ENCODE measurements around the gene IL1RL2.

Gene IL1RL2

DNA sequence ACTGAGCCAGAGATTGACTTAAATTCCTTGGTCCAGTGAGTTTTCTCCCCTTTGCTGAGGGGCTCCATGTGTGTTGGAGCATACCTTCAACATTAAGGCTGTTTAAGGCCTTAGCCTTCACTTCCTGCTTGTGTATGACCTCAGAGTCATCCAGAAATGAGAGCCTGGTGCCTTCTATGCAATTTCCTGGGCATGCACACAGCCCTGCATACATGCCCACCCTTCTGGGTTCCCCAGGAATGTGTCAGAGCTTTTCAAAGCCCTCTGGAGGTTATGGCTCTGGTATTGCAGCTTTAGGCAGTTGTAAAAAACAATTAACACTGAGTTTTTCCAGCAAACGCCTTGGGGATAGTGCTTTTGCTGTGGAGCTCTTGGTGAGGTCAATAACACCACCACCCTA, 27.5 kb upstream of the IL1RL2 start:
- DNase-seq, result no peak

DNA sequence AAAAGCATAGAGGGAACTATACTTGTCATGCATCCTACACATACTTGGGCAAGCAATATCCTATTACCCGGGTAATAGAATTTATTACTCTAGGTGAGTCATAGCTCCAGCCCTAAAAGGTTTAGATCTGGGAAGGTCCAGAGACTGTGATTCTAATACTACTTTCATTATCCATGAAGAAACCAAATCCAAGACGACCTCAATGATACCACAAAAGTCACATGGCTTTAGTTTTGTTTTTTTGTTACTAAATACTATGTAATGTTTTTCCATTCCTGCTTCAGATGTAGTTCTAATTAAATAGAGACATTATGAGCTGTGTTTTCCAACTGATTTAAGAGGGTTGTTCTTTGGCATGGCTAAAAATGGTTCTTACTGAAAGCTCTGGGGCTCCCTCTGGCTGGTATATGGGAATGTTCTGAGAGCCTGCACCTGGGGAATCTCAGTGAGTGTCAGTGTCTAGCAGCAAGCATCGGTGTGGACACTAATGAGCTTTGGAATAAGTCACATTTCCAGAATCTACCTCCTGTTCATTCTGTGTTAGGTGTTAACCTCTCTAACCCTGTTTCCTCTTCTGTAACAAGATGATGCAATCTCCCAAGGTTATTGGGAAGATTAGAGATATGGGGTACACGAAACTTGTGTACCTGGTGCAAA, 20.5 kb upstream of the IL1RL2 start:
- DNase-seq, result no peak

DNA sequence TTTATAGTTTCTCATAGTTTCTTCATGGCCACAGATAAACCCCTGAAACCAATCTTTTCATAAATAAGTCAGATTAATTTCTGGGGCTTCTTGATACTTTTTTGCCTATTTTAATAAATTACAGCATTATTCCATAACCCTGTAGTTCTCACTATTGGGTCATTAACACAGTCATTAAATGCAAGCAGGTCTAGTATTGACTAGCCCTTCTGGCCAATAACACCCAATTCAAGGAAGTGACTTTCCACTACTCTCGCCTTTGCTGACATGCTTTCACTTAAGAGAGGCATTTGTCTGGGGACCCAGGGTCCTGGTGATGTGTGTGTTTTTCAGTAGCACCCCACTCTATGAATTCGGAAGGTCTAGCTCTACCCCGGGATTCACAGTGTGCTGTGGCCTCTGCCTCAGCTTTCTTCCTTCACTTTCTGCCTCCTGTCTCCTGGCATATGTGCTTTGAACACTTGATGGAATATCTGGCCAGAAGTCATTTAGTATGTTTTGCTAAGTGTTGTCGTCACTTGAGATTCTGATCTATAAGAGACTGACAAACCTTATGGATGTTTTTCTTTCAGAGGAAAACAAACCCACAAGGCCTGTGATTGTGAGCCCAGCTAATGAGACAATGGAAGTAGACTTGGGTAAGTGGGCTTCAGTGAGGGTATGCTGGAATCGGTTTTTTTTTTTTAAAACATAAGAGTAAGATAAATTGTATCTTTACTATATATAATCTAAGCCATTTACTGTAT, 18.6 kb upstream of the IL1RL2 start:
- no peak for DNase-seq

DNA sequence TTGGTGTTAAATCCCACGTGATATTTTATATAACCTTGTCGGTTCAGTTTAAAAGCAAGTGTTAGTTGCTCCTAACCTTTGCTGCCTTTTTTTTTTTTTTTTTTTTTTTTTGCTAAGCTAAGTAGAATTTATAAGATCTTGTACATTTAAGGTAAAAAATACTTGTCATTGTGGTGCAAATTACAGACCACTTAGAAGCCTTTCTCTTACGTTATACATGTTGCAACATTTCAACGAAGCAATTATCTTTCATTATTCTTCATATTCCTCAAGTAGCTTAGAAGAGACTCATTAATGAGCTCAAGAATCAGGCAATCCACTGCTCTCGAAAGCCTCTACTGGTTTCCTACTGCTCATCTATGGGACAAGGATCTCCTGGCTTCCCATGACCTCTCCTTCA, 14.9 kb upstream of the IL1RL2 start:
- DNase-seq, result no peak

DNA sequence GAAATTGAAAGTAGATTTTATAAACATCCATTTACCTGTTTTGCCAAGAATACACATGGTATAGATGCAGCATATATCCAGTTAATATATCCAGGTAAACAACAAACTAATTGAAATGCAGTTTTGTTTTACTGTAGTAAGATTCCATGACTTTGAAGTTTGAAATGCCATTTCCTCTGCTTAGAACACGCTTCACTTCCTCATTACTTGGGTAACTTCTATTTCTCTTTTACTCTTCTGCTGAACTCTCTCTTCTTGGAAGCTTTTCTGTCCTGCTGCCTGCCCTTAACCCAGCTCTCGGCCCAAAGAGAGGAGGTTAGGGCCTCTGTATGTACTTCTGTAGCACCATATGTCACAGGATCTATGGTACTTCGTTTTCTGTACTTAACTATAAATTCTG, 14.1 kb upstream of the IL1RL2 start:
- no peak for DNase-seq

DNA sequence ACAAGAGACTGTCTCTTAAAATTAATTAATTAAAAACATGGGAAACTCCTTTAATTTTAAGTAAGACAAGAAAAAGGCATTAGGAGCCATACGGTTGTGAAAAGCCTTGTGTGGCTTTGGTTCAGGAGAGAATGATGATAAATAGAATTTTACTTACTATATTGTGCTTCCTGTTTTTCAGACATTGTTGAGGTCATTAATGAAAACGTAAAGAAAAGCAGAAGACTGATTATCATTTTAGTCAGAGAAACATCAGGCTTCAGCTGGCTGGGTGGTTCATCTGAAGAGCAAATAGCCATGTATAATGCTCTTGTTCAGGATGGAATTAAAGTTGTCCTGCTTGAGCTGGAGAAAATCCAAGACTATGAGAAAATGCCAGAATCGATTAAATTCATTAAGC, 10.7 kb upstream of the IL1RL2 start:
- DNase-seq, result no peak

DNA sequence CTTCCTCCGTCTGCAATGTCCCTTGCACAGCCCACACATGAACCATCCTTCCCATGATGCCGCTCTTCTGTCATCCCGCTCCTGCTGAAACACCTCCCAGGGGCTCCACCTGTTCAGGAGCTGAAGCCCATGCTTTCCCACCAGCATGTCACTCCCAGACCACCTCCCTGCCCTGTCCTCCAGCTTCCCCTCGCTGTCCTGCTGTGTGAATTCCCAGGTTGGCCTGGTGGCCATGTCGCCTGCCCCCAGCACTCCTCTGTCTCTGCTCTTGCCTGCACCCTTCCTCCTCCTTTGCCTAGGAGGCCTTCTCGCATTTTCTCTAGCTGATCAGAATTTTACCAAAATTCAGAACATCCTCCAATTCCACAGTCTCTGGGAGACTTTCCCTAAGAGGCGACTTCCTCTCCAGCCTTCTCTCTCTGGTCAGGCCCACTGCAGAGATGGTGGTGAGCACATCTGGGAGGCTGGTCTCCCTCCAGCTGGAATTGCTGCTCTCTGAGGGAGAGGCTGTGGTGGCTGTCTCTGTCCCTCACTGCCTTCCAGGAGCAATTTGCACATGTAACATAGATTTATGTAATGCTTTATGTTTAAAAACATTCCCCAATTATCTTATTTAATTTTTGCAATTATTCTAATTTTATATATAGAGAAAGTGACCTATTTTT, 8.9 kb upstream of the IL1RL2 start:
- no peak for DNase-seq

DNA sequence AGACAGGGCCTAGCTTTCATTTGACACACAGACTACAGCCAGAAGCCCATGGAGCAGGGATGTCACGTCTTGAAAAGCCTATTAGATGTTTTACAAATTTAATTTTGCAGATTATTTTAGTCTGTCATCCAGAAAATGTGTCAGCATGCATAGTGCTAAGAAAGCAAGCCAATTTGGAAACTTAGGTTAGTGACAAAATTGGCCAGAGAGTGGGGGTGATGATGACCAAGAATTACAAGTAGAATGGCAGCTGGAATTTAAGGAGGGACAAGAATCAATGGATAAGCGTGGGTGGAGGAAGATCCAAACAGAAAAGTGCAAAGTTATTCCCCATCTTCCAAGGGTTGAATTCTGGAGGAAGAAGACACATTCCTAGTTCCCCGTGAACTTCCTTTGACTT, 7.8 kb upstream of the IL1RL2 start:
- no peak for DNase-seq

DNA sequence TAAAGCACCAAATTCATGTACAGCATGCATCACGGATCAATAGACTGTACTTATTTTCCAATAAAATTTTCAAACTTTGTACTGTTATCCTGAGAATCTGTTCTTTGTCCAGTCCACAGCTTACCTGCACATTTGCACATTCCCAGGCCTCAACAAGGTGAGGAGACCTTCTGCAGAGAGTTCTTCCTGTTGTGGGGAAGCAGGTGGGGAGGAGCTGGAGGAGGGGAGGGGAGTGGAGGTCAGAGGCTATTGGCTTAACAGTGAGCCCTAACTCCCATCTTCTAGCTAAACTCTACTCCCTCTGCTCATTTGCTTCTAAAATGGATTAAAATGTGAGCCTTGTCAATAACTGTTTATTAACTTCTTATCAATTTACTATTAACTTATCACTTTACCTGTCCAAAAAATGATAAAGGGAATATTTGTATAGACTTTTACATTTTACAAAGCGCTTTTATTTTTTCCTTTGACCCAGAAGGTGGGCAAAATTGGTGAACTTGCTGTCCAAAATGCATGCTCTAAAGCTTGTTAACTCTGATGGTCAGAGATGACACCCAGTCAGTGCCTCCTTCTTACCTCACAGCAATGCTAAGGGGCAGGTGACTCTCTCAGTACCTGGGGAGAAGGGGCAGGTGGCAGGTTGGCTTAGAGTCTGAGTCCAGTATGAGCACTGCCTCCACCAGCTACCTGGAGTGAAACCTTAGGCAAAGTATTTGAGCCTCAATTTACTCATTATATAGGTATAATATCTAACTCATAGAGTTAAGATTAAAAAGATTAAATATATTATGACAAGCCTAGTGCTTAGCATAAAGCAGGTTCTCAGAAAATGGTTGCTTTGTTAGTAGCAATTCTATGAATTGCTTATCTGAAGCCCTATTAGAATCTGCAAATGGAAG, 6.8 kb upstream of the IL1RL2 start:
- no peak for DNase-seq

DNA sequence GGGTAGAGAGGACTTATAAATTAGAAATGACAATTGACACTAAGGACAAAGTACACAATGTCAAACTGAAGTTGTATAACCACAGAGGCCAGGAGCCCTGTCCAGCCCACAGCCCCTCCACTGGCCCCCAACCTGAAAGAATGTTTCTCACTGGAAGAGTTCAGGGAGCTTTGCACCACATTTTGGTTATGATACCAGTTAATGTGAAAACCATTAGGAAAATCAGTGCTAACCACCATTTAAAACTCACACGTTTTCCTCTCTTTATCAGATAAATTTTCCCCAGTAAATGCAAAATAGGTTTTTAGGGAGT, 6.2 kb upstream of the IL1RL2 start:
- DNase-seq, result no peak

DNA sequence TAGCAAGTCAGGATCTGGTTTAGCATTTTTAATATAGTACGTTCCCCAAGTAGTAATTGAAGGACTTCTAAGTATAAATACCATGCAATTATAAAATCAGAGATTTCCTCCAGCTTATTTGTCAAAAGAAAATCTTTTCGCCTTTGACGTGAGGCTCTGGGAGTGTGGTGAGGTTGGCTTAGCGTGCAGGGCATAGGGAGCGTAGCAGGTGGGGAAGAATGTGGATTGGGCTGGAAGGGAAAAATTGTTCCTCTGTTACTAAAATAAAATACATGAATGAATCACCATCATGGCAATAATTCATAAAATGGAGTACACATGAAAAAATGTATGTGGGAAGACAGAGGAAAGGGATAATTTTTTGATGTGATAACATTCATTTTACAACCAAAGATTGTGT, 5.4 kb upstream of the IL1RL2 start:
- DNase-seq, result no peak

DNA sequence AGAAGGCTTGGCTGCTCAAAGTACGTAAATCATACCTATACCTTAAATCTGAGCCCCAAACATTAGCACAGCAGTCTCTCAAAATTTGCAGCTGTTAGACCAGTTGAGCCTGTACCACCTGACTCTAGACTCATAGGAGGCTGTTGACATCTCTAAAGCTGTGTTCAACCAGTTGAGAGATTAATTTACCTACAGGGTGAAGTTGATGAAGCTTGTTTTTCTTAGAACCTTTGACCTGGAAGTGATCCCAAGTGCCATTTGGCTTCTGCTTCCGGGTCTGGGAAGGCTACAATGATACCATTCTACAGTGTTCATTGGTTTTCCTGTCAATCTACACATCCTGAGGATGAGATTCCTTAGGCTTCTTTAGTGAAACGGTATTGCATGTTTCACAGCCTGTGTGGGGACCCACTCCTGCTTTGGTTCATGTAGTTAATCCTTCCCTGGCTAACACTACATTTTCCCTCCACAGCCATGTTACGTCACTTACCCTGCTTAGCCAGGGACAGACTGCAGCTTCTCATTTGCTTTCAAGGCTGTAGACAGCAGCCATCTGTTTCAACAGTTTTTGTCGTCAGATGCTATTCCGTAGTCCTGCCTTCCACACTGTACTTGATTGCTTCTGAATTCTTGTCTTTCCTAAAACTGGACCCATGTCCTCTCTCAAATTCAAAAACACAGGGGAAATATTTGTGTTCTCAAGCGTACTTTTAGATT, 4.7 kb upstream of the IL1RL2 start:
- DNase-seq, result no peak

DNA sequence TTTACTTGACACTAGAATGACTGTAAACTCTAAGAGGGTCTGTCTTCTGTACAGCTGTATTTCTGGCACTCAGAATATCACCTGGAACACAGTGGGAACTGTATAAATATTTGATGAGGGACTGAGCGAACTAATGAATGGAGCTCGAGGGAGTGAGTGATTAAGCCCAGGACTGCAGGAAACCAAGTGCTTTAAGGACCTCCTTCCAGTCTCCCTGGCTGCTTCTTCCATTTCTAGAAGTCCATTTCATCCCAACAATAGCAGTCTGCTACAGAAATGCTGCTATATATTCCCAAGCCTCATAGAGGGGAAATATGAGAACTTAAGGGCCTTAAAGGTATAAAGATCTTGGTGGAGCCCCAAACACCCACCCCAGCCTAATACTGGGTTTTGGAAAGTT, 2.8 kb upstream of the IL1RL2 start:
- no peak for DNase-seq

DNA sequence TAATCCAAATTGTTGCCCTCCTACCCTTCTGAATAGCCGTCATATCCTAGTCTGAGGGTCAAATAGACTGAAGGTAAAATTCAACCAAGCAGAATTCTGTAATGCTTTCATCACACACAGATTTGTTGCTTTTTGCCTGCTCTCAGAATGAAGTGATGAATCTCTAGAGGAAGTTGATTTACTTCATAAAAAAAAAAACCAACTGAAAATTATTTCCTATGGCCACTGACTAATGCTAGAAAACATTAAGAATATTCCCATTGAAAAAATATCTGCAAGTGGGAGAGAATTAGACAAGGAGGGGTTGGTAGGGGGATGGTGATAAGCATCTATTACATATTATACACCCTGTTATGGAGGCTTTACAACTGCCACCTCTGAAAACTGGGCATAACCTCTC, 2.3 kb upstream of the IL1RL2 start:
- no peak for DNase-seq

DNA sequence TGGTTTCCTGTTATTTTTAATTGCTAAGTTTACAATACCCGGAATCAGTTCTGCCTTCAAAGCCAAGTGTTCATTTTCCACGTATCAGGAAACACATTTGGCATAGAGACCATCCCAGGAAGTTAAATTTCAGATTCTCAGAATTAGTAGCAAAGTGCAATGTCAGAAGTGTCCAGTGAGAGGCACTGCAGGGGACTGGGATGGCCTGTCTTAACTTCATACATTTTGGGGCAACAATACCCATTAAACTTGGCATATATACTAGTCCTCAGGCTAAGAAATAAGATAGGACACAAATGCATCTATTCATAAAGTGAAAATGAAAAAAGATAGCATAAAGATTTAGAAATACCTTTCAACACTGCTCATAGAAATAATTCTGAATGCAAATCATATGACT, 1.5 kb upstream of the IL1RL2 start:
- DNase-seq, result peak; percentile 19

DNA sequence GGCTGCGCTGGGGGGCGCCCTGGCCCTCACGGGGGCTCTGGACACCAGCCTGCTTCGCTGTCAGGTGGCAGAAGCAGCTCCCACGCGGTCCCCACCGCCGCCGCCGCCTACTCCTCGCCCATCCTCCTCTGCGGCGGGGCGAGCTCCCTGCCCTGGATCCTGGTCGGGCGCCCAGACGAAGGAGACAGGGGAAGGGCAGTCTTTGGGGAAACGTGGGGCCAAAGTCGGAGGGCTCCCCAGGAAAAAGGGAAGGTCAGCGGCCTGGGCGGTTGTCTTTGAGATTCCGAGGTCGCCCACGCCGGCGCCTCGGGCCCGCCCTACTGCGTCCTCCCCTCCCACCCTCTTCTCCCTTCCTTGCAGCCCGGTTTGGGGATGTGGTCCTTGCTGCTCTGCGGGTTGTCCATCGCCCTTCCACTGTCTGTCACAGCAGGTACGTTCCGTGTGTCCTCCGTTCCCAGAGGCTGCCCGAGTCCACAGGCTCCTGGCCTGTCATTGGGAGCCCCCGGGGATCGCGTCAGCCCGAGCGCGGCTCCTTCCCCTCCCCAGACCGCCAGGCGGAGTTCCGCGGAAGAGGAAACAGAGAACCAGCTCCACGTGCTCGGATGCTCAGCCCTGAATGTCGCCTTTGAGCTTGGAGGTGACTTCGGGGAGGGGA, 800 bp downstream of the IL1RL2 start:
- DNase-seq, result peak; percentile 30

DNA sequence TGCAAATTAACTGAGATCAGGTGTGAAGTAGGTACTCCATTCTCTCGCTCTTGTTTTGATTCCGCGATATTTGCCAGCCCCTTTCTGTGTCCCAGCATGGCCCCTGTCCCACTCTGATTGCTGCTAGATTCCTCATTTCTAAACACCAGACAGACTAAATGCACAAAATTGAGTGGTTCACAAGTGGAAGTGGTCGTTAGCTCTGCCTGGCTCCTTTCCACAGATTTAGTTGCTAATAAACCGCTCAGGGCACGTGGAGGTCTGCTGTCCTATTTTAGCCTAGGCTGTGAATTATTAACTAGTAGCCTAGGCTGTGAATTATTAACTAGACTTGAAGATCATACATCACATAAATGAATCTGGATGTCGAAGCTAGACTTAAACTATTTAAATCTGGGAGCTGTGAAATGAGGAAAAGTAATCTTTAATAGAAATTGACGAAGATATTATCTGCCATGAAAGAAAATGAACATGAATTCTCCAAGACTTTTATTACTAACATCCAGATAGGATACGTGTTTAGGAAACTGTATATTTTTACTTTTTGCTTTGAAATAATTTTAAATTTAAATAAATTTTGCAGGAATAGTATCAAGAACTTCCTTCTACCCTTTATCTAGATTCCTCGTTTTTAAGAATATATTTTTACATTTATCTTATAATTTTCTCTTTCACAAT, 3.7 kb downstream of the IL1RL2 start:
- DNase-seq, result no peak

DNA sequence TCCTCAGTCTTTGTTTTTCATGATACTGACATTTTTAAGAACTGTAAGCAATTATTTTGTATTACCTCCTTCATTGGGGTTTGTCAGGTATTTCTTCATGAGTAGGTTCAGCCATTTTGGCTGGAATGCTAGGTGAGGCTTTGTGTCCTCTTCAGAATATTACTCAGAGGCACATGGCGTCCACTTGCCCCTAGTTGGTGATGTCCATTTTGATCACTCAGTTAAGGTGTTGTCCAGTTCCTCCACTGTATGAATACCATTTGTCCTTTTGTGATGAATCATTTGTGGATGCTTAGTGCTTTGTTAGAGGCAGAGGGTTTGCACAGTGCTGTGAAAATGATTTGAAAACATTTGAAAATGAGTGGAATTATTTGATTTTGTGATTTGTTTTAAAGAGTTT, 4.7 kb downstream of the IL1RL2 start:
- DNase-seq, result no peak

DNA sequence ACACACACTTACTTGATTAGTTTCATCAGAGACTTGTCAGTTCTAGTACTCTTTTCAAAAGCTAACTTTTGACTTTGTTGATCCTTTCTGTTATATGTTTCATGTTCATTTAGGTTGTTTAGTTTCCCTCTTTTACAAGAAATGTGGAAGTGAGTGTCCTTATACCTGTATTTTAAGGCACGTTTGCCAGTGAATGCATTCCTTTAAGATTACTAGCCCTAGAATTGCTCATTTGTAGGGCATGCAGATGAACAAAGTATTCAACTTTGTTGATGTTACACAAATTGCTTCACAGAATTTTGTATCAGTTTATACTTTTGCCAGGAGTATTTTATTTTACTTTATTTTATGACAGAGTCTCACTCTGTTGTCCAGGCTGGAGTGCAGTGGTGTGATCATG, 6.3 kb downstream of the IL1RL2 start:
- DNase-seq, result no peak

DNA sequence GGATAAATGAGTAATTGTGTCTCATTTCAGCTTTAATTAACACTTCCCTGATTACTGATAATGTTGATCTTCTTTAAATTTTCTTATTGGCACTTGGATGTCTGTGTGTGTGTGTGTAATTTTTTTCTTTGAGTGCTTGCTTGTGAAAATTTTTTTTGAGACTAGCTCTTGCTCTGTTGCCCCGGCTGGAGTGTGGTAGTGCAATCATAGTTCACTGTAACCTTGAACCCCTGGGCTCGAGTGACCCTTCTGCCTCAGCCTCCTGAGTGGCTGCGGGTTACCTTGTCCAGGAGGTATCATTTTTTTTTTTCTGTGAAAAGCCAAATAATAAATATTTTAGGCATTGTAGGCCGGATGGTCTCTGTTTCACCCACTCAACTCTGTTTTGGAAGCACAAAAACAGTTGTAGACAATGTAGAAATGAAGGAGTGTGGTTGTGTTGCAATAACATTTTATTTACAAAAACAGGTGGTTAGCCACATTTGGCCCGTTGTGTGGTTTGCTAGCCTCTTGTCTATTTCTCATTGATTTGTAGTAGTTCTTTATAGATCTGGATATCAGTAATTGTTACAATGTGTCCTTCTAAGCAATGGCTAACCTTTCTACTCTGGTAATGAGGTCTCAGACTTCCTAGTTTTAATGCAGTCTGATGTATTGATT, 7.9 kb downstream of the IL1RL2 start:
- no peak for DNase-seq

All from CD4-positive, alpha-beta T cell treated with Interleukin-10 for 1 hour (primary cell).